Adrenal gland (tissue), 5 donors: ENCODE measurements around the gene KIZ.

Experiments
- CTCF ChIP-seq, 6 experiments: fragments of 450-650 bp in 4 of 6; fragments of 200-600 bp in 2 of 6; sonication (generic) in 1 of 6; IDR thresholded peaks; 1 replicate in 5 of 6; 2 replicates in 1 of 6; pipeline versions ENCODE4 v1.5.1 to v1.8.0; 2016 to 2021; ENCODE audit warnings: antibody characterized with exemption in 6 of 6, mild to moderate bottlenecking in 2 of 6, moderate library complexity in 1 of 6
- POLR2A ChIP-seq, 2 donors: fragments of 450-650 bp; IDR thresholded peaks; one replicate each; pipeline ENCODE4 v1.6.1; 2017; ENCODE audit warnings: antibody characterized with exemption in 2 of 2, mild to moderate bottlenecking in 2 of 2, moderate library complexity in 1 of 2
- donor health status: DM: no; HTN: no; CAD: no.

- TF ChIP-seq CTCF (IDR thresholded peaks at IDR 0.05) = no peak
- TF ChIP-seq POLR2A (IDR thresholded peaks at IDR 0.05) = no peak
Measured at GRCh38 chr20:21185849-21186248, 60.0 kb downstream of the KIZ start.
